ENCODE measurements around the gene RNF208. TPM values are rescaled to one million over a fixed set of nuclear protein-coding genes. Genes with fewer than 3 reads are reported as not detected.

Gene RNF208
- total and polyA plus RNA-seq, 10 of the 15 experiments (the other 5 are each of a cell fraction or from before 2014, with no cell fraction given), result 0.06 to 10.7 (median 0.77) TPM

GRCh38 chr9:137269231-137269772, 47.3 kb upstream of the RNF208 start (continued):
- 0 out of 2 replicates have a peak, but pooled peaks have one; percentile 5 for TF ChIP-seq MLLT1 (IDR thresholded peaks at IDR 0.05)
- peak; percentile 81 to 84 for TF ChIP-seq BHLHE40 (IDR thresholded peaks at IDR 0.05; ENCODE audit: borderline replicate concordance in 1 of 2, low read depth in 2 of 2, low read length in 1 of 2)
- no peak for TF ChIP-seq ZBTB4 (CRISPR knock-in tag; IDR thresholded peaks at IDR 0.05)
- peak; percentile 60 for TF ChIP-seq MEF2B (IDR thresholded peaks at IDR 0.05; ENCODE audit: partially characterized antibody, poor library complexity, severe bottlenecking)
- TF ChIP-seq YY1 (IDR thresholded peaks at IDR 0.05; ENCODE audit: low read depth, low read length), result 0 out of 2 replicates have a peak, but pooled peaks have one; percentile 20
- TF ChIP-seq STAT3 (IDR thresholded peaks at IDR 0.05; ENCODE audit: low read depth, low read length), result no peak
- TF ChIP-seq NKRF (conservative IDR thresholded peaks at IDR 0.05), result 0 out of 2 replicates have a peak, but pooled peaks have one; percentile 39
- TF ChIP-seq RUNX3 (IDR thresholded peaks at IDR 0.05; ENCODE audit: low read length), result 0 out of 2 replicates have a peak, but pooled peaks have one; percentile 3
- no peak for TF ChIP-seq REST (IDR thresholded peaks at IDR 0.05; ENCODE audit: low read depth, low read length)
- TF ChIP-seq MAX (IDR thresholded peaks at IDR 0.05; ENCODE audit: low read depth, low read length), result peak; percentile 69; the same call in 1 of the 2 replicates
- TF ChIP-seq RB1 (IDR thresholded peaks at IDR 0.05; ENCODE audit: borderline replicate concordance), result no peak
- no peak for TF ChIP-seq HCFC1 (IDR thresholded peaks at IDR 0.05; ENCODE audit: low read length)
- TF ChIP-seq MEF2A (IDR thresholded peaks at IDR 0.05; ENCODE audit: insufficient read depth, low read depth, low read length), result peak; percentile 66; the same call in 1 of the 2 replicates
- no peak for TF ChIP-seq BACH1 (IDR thresholded peaks at IDR 0.05; ENCODE audit: borderline replicate concordance)
- TF ChIP-seq CEBPB (IDR thresholded peaks at IDR 0.05; ENCODE audit: borderline replicate concordance in 1 of 2, low read depth in 2 of 2, low read length in 2 of 2), result no peak
- peak; percentile 88 for TF ChIP-seq RAD51 (IDR thresholded peaks at IDR 0.05)
